Measurements from ENCODE around the gene DNAH10. TPM values are rescaled to one million over a fixed set of nuclear protein-coding genes. Genes with fewer than 3 reads are reported as not detected.

Gene DNAH10
- total and polyA plus RNA-seq, 2 donors from 2014 or later = 0.24 to 0.28 TPM

DNA sequence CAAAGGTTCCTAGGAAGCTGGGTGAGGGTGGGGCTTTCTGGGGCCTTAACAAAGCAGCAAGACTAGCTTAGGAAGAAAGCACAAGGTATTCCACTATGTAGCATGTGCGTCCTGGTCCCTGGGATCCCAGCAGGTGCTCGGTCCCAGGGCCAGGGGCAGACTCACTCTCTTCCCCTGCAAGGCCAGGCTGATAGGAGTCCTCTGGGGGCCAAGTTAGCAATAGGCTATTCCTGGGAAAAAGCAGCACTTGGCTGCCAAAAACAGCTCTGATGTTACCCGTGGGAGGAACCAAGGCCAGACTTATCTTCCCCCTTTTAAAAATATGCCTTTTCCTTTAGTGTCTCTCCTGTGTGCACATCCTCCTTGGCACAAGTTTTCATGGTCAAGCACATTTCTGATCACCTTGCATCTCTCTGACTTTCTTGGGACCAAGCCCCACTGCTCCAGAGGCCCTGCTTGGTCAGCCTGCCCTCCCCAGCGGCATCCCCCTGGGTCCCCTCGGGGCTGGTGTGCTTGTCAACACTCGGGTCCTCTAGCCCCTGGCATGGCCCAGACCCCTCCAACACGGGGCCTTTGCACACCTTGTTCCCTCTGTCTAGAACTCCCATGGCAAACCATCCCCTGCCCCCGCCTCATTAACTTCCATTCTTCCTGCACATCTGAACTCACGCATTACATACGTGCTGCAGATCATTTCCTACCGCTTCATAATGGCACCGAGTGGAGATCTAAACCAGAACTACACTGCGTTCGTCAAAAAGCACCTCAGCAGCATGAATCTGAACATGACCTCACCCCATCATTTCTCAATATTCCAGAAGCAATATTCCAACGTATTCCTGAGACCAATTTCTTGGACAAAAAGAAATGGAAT is 188.6 kb downstream of the DNAH10 start:
- no peaks in the 10 kb centered on the region for H3K36me3 ChIP-seq (ENCODE audit: control insufficient read depth in 2 of 3, insufficient read depth in 3 of 3, low read length in 3 of 3)
- FAIRE-seq (no peak), DNase-seq (peak in 1 of 5 donors; percentile 17)
- no peaks in the 10 kb centered on the region for H3K27me3 ChIP-seq (ENCODE audit: control insufficient read depth, insufficient read depth, low read length)
- TF ChIP-seq, protein P1, sequence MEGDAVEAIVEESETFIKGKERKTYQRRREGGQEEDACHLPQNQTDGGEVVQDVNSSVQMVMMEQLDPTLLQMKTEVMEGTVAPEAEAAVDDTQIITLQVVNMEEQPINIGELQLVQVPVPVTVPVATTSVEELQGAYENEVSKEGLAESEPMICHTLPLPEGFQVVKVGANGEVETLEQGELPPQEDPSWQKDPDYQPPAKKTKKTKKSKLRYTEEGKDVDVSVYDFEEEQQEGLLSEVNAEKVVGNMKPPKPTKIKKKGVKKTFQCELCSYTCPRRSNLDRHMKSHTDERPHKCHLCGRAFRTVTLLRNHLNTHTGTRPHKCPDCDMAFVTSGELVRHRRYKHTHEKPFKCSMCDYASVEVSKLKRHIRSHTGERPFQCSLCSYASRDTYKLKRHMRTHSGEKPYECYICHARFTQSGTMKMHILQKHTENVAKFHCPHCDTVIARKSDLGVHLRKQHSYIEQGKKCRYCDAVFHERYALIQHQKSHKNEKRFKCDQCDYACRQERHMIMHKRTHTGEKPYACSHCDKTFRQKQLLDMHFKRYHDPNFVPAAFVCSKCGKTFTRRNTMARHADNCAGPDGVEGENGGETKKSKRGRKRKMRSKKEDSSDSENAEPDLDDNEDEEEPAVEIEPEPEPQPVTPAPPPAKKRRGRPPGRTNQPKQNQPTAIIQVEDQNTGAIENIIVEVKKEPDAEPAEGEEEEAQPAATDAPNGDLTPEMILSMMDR (IDR thresholded peaks at IDR 0.05; ENCODE audit: borderline replicate concordance, extremely low read depth, insufficient read depth) = no peak
- no peak overlapping the region for H3K9ac ChIP-seq (ENCODE audit: low read length in 3 of 3)
- H3K4me1 ChIP-seq (ENCODE audit: control insufficient read depth in 2 of 3, insufficient read depth in 2 of 3, low read depth in 1 of 3, low read length in 3 of 3) = peaks cover 0 to 11% (median 9%) of the 10 kb centered on the region in 3 donors
- H3K9me3 ChIP-seq (ENCODE audit: control insufficient read depth in 2 of 3, insufficient read depth in 1 of 3, low read length in 3 of 3) = no peaks in the 10 kb centered on the region
- H3K4me3 ChIP-seq (ENCODE audit: low read length in 3 of 3) = no peak overlapping the region
- no peak overlapping the region for H3K27ac ChIP-seq (ENCODE audit: low read depth in 2 of 2, low read length in 2 of 2)
- intact Hi-C loops (cut with DNase I) = no loop called here

DNA sequence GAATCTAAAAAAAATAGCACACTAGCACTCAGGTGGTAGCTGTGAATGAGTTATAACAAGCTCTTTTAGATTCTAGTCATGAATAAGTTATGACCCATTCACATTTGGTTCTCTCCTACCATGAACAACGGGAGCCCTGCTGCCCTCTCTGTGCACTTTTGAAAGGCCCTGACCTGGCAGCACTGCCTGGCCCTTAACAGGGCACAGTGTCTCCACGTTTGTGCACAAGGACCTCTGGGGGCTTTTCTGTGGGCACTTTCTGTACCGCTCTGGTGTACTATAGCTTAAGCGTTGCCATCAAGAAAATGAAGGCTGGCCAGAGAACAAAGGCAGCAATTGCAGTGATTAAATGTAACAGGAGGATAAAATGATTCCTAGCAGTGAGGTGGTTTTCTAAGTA is 189.4 kb downstream of the DNAH10 start:
- Histone ChIP-seq H3K4me1 (ENCODE audit: control insufficient read depth in 2 of 3, insufficient read depth in 2 of 3, low read depth in 1 of 3, low read length in 3 of 3) (peaks cover 0 to 11% (median 9%) of the 10 kb centered on the region in 3 donors), H3K36me3 (ENCODE audit: control insufficient read depth in 2 of 3, insufficient read depth in 3 of 3, low read length in 3 of 3) (no peaks in the 10 kb centered on the region), H3K9ac (ENCODE audit: low read length in 3 of 3) (no peak overlapping the region), H3K9me3 (ENCODE audit: control insufficient read depth in 2 of 3, insufficient read depth in 1 of 3, low read length in 3 of 3) (no peaks in the 10 kb centered on the region), H3K4me3 (ENCODE audit: low read length in 3 of 3) (no peak overlapping the region), H3K27me3 (ENCODE audit: control insufficient read depth, insufficient read depth, low read length) (no peaks in the 10 kb centered on the region), H3K27ac (ENCODE audit: low read depth in 2 of 2, low read length in 2 of 2) (no peak overlapping the region)
- no peak for DNase-seq
- intact Hi-C loops (cut with DNase I) = no loop called here
- FAIRE-seq = no peak
- TF ChIP-seq, protein P1 (IDR thresholded peaks at IDR 0.05; ENCODE audit: borderline replicate concordance, extremely low read depth, insufficient read depth) = no peak

DNA sequence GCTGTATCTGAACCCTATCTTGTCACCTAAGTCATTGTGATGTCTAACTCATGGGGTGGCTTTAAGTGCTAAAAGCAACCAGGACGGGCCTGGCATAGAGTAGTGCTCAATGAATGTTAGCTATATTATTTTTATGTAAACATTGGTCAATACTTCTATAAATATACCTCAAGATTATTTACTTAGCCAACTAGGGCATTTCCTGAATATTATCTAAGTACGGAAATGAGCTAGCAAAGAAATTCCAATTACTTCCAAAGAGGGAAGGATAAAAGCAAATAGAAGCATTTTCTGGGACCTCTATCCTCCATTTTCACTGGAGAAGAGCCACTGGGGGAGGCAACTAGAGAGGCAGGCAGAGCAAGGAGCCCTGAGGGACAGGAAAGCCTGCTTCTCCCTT is 189.9 kb downstream of the DNAH10 start:
- Histone ChIP-seq H3K27ac (ENCODE audit: low read depth in 2 of 2, low read length in 2 of 2) (no peak overlapping the region), H3K36me3 (ENCODE audit: control insufficient read depth in 2 of 3, insufficient read depth in 3 of 3, low read length in 3 of 3) (no peaks in the 10 kb centered on the region), H3K9ac (ENCODE audit: low read length in 3 of 3) (no peak overlapping the region), H3K4me1 (ENCODE audit: control insufficient read depth in 2 of 3, insufficient read depth in 2 of 3, low read depth in 1 of 3, low read length in 3 of 3) (peaks cover 0 to 11% (median 9%) of the 10 kb centered on the region in 3 donors), H3K27me3 (ENCODE audit: control insufficient read depth, insufficient read depth, low read length) (no peaks in the 10 kb centered on the region), H3K4me3 (ENCODE audit: low read length in 3 of 3) (no peak overlapping the region), H3K9me3 (ENCODE audit: control insufficient read depth in 2 of 3, insufficient read depth in 1 of 3, low read length in 3 of 3) (no peaks in the 10 kb centered on the region)
- FAIRE-seq (no peak), DNase-seq (no peak)
- TF ChIP-seq, protein P1 (IDR thresholded peaks at IDR 0.05; ENCODE audit: borderline replicate concordance, extremely low read depth, insufficient read depth) = no peak
- intact Hi-C loops (cut with DNase I) = no loop called here
